ENCODE measurements around the gene RNASEH2C. TPM values are rescaled to one million over a fixed set of nuclear protein-coding genes. Genes with fewer than 3 reads are reported as not detected.

The RNASEH2C gene
- total RNA-seq, 1 experiment from 2014 or later: 57.7 TPM

DNA sequence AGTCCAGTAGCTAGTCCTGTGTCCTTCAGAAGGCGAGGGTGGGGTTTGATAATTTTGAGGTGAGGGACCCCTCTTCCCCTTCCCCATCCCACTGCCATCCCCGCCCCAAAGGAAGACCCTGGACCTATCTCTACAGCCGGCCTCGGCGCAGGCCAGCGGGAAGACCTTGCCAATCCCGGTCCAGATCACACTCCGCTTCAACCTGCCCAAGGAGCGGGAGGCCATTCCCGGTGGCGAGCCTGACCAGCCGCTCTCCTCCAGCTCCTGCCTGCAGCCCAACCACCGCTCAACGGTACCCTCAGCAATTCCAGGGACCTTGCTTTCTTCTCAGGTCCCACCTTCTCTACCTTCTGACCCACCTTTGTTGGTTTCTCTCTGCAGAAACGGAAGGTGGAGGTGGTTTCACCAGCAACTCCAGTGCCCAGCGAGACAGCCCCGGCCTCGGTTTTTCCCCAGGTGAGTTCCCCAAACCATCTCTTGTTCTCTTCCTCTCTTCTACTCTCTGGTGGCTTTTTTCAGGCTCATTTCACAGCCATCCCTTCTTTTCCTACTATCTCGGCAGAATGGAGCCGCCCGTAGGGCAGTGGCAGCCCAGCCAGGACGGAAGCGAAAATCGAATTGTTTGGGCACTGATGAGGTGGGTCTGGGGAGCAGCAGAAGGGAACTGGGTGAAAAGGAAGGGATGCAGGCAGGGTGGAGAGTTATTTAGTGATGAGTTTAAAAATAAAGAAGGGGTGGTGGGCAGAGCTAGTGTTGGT, 7.2 kb downstream of the RNASEH2C start:
- Mint-ChIP-seq H3K9me3 (peaks cover 0 to 2% of the 10 kb centered on the region in 2 experiments; a peak in 1 of 5 replicates), H3K27me3 (ENCODE audit: low read depth) (no peaks in the 10 kb centered on the region; the same call in none of the 2 replicates), H3K36me3 (ENCODE audit: insufficient read depth in 1 of 3, low read depth in 3 of 3) (peaks cover 39 to 57% (median 55%) of the 10 kb centered on the region in 3 experiments), H3K4me3 (peak overlapping the region; percentile 85 to 90; a peak in 4 of 5 replicates), H3K4me1 (peaks cover 3 to 4% of the 10 kb centered on the region in 2 experiments; a peak in 2 of 4 replicates), H3K27ac (no peak overlapping the region)
- Histone ChIP-seq H3K18ac (ENCODE audit: insufficient read length, low read depth, low read length) (no peak overlapping the region), H2AK5ac (ENCODE audit: insufficient read length, low read length) (no peak overlapping the region), H2BK5ac (ENCODE audit: insufficient read length, low read length) (no peak overlapping the region), H3K4me2 (ENCODE audit: insufficient read depth, insufficient read length, low read length) (no peak overlapping the region), H2BK120ac (ENCODE audit: low read depth, low read length, poor library complexity, severe bottlenecking) (no peak overlapping the region), H3K27me3 (ENCODE audit: insufficient read depth, low read length) (no peaks in the 10 kb centered on the region), H3K14ac (ENCODE audit: insufficient read depth, low read length) (no peak overlapping the region), H2BK20ac (ENCODE audit: low read depth, low read length, poor library complexity, severe bottlenecking) (no peak overlapping the region), H4K91ac (ENCODE audit: insufficient read length, low read depth, low read length) (no peak overlapping the region), H3K27ac (ENCODE audit: insufficient read length, low read depth, low read length) (no peak overlapping the region), H2AFZ (ENCODE audit: low read length) (no peak overlapping the region), H3K23me2 (ENCODE audit: insufficient read length, low read depth, low read length, poor library complexity, severe bottlenecking) (no peaks in the 10 kb centered on the region), H2BK15ac (ENCODE audit: low read depth, low read length) (no peak overlapping the region), H3K79me1 (ENCODE audit: insufficient read depth, low read depth, low read length, poor library complexity, severe bottlenecking) (no peaks in the 10 kb centered on the region), H2BK12ac (ENCODE audit: insufficient read length, low read depth, low read length) (no peak overlapping the region), H4K8ac (replicated peaks; ENCODE audit: insufficient read length, low read depth, low read length) (no peak overlapping the region), H3K4ac (ENCODE audit: low read depth, low read length) (no peak overlapping the region), H3K4me1 (ENCODE audit: insufficient read depth, low read length) (peaks cover 2% of the 10 kb centered on the region; the same call in 1 of the 2 replicates), H3T11ph (ENCODE audit: low read length) (no peak overlapping the region), H4K20me1 (ENCODE audit: control insufficient read depth, insufficient read depth, insufficient read length) (no peaks in the 10 kb centered on the region), H3K23ac (ENCODE audit: insufficient read length, low read depth, low read length) (no peak overlapping the region), H3K79me2 (ENCODE audit: insufficient read depth, low read length) (no peaks in the 10 kb centered on the region), H3K56ac (ENCODE audit: insufficient read length, low read depth, low read length) (no peak overlapping the region), H4K5ac (ENCODE audit: insufficient read length, low read depth, low read length) (no peak overlapping the region), H3K9ac (ENCODE audit: extremely low read depth, insufficient read length, low read length) (no peak overlapping the region), H3K9me3 (ENCODE audit: control insufficient read depth, low read depth, low read length) (no peaks in the 10 kb centered on the region)
- TF ChIP-seq, protein P1, sequence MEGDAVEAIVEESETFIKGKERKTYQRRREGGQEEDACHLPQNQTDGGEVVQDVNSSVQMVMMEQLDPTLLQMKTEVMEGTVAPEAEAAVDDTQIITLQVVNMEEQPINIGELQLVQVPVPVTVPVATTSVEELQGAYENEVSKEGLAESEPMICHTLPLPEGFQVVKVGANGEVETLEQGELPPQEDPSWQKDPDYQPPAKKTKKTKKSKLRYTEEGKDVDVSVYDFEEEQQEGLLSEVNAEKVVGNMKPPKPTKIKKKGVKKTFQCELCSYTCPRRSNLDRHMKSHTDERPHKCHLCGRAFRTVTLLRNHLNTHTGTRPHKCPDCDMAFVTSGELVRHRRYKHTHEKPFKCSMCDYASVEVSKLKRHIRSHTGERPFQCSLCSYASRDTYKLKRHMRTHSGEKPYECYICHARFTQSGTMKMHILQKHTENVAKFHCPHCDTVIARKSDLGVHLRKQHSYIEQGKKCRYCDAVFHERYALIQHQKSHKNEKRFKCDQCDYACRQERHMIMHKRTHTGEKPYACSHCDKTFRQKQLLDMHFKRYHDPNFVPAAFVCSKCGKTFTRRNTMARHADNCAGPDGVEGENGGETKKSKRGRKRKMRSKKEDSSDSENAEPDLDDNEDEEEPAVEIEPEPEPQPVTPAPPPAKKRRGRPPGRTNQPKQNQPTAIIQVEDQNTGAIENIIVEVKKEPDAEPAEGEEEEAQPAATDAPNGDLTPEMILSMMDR (conservative IDR thresholded peaks at IDR 0.05): no peak
- no peak for DNase-seq
- WGBS (ENCODE audit: extremely low coverage, insufficient read length, low lambda C conversion rate): no CpG with 5 or more reads among the region's 24 CpGs
